Activated CD4-positive, CD25-positive, alpha-beta regulatory T cell (primary cell): Measurements from ENCODE around the gene CHCHD3.
"Not testable (repeated sequence)": the region's sequence is repeated elsewhere in the genome, so short reads cannot be mapped to it uniquely, and the experiment has no call there.

ENCODE experiments used
- DNase-seq, 4 experiments: peaks; one replicate each; lab custom pipeline; 2025; lab: John Stamatoyannopoulos, UW

The CHCHD3 gene

GRCh38 chr7:132953468-132953867 is 128.4 kb downstream of the CHCHD3 start:
- no peak for DNase-seq

GRCh38 chr7:132950725-132951124 is 131.2 kb downstream of the CHCHD3 start:
- DNase-seq: no peak

GRCh38 chr7:132947011-132947410 is 134.9 kb downstream of the CHCHD3 start:
- DNase-seq: no peak

DNA sequence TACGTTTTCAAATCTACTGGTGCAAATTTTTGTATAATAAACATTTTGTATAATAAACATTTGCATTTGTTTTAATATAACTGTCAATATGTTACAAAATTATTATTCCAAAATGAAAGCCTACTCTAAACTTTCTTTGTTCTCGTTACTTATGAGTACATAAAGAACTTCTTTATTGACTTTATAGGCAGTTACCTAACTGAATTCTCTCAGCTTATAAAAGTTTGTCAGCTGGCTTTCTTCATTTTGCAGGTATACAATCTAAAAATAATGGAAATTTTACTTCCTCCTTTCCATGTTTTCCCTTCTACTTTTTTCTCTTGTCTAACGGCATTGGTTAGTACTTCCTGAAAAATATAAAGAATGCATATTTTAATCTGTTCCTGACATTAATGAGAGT is 137.1 kb downstream of the CHCHD3 start:
- no peak for DNase-seq

GRCh38 chr7:132943645-132944044 is 138.2 kb downstream of the CHCHD3 start:
- DNase-seq: no peak

DNA sequence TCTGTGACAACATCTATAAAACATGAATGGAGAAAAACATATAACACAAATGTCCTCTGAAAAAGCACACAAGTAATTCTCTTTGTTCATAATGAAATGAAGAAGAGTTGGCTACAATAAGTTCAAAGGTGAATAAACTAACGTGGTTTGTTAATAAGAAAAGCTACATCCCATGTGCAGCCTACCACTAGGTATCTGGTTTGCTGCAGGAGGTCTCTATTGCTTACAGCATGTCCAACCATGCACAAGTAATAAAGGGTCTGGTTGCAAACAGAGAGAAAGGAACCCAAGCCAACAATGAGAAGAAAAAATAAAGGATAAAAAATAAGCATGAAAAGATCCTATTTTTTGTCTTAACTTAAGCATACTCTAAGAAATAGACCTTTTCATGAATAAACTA is 139.2 kb downstream of the CHCHD3 start:
- no peak for DNase-seq

- DNase-seq: no peak
Measured at GRCh38 chr7:132941905-132942304, 140.0 kb downstream of the CHCHD3 start.

- no peak for DNase-seq
Measured at GRCh38 chr7:132941428-132941827, 140.5 kb downstream of the CHCHD3 start.

- no peak for DNase-seq
Measured at GRCh38 chr7:132940084-132940483, 141.8 kb downstream of the CHCHD3 start.

GRCh38 chr7:132939495-132939894 is 142.4 kb downstream of the CHCHD3 start:
- DNase-seq: no peak

DNA sequence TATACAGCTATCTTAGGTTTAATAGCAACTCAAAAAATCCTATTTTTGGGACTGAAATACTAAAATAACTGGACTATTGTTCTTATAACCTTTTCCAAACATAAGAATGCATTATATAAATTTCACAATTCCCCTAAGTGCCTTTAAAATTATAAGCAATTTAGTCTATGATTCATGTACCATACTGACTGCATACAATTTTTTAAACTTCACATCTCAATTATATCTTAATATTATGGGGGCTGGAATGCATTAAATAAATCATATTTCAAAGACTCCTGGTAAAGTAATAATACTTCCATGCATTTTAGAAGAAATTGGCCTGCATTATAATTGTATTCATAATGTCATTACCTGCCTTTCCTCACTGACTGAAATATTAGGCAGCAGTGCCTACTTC is 144.6 kb downstream of the CHCHD3 start:
- DNase-seq: no peak

DNA sequence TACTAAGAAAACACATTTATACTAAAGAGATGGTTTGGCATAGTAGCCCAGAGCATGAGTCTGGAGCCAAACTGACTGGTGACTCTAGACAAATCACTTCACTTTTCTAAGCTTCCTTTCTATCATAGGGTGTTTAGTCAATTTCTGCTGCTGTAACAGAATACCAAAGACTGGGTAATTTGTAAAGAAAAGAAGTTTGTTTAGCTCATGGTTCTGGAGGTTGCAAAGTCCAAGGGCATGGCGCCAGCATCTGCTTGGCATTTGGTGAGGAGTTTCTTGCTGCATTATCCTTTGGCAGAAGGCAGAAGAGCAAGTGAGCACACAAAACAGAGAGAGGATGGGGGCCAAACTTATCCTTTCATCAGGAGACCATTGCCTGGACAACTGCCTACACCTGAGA is 146.3 kb downstream of the CHCHD3 start:
- no peak for DNase-seq

DNA sequence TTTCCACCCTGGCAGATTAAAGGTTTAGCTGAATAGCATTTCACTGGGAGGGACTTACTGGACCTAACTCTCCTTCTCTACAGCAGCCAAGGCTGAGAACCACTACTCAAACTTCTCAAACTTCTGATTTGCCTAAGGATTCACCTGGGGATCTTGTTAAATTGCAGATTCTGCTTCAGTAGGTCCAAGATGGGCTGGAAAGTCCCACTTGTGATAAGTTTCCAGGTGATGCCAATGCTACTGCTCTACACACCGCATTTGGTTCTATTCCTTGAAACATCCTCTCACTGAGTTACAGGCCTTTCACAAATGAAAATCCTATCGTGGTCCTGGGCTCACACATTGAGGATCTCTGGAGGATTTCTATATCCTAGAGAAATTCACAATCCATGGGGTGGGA is 147.9 kb downstream of the CHCHD3 start:
- no peak for DNase-seq

DNA sequence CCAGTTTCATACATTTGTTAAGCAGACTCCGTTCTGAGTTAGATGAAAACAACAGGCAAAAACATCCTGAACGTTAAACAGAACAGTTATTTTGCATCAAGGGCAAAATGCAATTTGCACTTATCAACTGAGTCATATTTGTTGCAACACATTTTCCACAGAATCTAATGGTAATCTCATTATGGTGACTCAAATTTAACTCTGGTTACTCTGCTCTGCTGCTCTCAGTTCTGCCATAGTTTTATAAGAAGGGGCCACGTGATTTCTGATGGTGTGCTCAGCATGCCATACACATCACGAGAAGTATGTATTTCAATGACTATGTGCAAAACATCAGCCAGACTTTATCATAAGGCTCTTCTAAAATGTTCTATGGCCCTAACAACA is 148.8 kb downstream of the CHCHD3 start:
- no peak for DNase-seq

- DNase-seq: no peak
Measured at GRCh38 chr7:132932296-132933071, 149.4 kb downstream of the CHCHD3 start.

DNA sequence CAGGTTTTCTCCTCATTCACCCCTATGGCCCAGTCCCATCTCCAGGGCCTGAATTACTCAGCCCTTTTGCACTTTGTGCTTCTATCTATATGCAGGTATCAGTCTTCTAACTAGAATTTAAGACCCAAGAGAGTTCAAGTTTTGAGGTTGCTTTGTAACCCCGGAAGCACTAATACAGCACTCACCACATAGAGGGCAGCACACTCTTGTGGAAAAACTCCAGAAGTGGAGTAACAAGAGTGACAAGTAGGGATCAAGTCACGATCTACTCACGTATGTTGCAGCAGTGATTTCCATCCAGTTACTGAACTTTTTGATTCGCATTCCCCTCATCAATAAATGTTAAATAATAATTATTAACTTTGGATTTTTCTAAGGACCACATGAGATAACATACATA is 151.0 kb downstream of the CHCHD3 start:
- DNase-seq: no peak

GRCh38 chr7:132929944-132930343 is 151.9 kb downstream of the CHCHD3 start:
- not testable (repeated sequence) for DNase-seq

DNA sequence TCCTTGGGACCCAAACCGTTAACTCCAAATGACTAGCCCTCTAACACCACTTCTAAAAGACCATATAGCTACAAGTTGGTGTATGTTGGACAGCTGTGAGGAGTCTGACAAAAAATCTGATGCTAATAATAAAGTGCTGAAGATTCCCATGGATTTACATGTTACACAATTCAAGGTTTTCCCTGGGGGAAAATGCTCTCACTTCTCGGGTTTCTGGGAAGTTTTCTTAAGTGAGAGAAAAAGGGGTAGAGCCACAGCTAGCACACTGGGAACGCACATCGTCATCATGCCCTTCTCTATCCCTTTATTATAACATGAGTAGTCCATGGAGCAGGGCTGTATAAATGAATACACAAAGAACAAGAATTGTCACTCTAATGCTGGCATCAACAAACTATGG is 162.1 kb downstream of the CHCHD3 start:
- no peak for DNase-seq

DNA sequence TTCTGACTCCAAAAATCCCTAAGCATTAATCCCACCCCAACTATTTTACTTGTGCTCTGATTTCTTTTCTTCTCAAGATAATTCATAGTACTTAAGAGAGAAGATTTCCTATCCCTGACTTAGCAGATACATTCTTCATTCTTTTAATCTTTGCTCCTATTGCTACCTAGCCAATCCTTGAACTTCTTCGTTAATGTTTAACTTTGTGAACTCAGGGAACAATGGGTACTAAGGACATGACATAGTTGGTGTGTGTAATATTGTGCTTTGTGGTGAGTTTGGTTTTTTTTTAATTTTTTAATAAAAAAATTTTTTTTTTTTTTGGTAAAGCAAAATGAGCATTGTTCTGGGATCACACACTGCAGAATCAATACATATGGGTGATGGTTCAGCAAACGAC is 166.2 kb downstream of the CHCHD3 start:
- no peak for DNase-seq

GRCh38 chr7:132910657-132911056 is 171.2 kb downstream of the CHCHD3 start:
- DNase-seq: no peak

- DNase-seq: no peak
Measured at GRCh38 chr7:132907380-132907940, 174.4 kb downstream of the CHCHD3 start.

DNA sequence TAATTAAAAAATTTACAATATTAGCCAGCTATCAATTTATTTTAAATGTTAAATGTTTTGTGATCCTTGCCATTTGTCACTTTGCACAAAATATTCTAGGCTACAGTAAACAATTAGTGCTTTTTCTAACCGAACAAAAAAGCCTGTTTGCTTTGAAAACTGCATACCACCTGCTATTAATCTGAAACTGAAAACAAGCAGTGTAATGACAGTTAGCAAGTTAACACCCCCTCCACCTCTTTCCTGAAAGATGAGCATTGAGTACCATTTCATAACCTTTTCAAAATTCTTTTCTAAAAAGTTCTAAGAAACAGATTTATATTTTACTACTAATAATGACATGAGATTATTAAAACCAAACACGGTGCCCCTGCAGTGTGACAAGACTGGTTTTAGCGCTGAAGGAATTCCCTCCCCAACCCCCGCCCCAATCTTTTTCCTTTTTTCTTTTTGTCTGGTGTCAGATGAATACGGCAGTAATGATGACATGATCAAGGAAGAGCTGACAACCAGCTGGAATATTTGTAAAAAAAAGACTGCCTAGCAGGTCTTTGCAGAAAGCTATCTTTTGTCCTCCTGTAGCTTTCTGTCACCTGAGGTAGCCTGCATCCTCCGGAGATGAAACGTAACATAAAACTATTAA is 175.6 kb downstream of the CHCHD3 start:
- no peak for DNase-seq

DNA sequence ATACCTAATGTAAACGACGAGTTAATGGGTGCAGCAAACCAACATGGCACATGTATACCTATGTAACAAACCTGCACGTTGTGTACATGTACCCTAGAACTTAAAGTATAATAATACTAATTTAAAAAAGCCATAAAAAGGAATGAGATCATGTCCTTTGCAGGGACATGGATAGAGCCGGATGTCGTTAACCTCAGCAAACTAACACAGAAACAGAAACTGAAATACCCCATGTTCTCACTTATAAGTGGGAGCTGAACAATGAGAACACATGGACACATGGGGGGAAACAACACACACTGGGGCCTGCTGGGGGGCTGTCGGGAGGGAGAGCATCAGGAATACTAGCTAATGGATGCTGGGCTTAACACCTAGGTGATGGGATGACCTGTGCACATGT is 176.8 kb downstream of the CHCHD3 start:
- DNase-seq: not testable (repeated sequence)
